NCI-H226 (cell line): ENCODE measurements around the gene IFITM2.
"Not testable (repeated sequence)": the region's sequence is repeated elsewhere in the genome, so short reads cannot be mapped to it uniquely, and the experiment has no call there.

Experiments
- DNase-seq: peaks from one replicate; pipeline ENCODE4 v3.0.0-alpha.2; 2015

IFITM2 gene

GRCh38 chr11:311013-311748 lies 3.6 kb downstream of the IFITM2 start:
- not testable (repeated sequence) for DNase-seq

DNA sequence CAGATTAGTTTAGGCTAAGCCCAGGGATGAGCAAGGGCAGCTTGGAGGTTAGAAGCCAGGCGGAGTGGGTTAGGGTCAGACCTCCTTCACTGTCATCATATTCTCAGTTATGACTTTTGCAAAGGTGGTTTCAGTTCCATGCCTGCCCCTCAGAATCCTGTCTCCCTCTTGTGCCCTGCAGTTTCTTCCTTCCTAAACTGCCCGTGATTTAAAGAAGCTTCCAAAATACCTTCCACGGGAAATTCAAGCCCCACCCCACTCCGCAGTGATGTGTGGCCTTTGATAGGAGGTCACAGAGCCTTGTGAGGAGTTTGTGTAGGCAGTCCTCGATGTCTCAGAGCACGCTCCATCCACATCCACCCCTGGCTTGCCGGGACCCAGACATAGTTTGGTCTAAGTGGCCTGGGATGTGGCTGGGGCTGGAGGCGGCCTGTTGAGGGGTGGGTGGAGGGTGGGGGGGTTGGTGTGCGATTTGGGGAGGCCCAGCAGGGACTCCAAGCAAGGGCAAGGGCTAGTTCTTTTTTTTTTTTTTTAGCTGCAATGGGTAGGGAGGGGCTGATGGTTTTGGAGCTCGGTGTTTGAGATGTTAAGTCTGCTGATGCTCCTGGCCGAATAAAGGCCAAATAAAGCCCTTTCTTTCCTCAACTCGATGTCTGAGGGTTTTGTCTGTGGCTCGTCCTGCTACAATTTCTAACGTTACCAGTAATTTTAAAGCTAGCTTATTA lies 4.6 kb downstream of the IFITM2 start:
- DNase-seq = no peak

- no peak for DNase-seq
Measured at GRCh38 chr11:313304-313786, 5.7 kb downstream of the IFITM2 start.

DNA sequence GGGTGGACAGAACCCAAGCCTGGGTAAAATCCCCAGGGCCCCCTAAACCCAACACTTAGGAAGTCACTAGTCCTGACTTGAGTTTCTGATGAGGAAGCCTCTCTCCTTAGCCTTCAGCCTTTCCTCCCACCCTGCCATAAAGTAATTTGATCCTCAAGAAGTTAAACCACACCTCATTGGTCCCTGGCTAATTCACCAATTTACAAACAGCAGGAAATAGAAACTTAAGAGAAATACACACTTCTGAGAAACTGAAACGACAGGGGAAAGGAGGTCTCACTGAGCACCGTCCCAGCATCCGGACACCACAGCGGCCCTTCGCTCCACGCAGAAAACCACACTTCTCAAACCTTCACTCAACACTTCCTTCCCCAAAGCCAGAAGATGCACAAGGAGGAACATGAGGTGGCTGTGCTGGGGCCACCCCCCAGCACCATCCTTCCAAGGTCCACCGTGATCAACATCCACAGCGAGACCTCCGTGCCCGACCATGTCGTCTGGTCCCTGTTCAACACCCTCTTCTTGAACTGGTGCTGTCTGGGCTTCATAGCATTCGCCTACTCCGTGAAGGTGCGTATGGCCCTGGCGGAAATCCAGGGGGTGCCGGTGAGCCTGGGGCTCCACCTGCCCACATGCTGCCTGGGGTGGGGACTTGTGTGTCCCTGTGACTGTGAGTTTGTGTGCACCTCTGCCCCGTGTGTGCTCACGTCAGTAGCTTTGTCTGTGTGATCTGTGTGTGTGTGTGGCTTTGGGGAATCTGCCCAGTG lies 6.4 kb downstream of the IFITM2 start, which contains the start of gene IFITM1:
IFITM1 (plus strand) TSS at position 254 of the 767 bp plus-strand sequence; CDS start at position 385, 131 bp downstream.
- peak; percentile 29 for DNase-seq

- not testable (repeated sequence) for DNase-seq
Measured at GRCh38 chr11:314554-314875, 6.9 kb downstream of the IFITM2 start.

GRCh38 chr11:315051-315481 lies 7.5 kb downstream of the IFITM2 start:
- no peak for DNase-seq

DNA sequence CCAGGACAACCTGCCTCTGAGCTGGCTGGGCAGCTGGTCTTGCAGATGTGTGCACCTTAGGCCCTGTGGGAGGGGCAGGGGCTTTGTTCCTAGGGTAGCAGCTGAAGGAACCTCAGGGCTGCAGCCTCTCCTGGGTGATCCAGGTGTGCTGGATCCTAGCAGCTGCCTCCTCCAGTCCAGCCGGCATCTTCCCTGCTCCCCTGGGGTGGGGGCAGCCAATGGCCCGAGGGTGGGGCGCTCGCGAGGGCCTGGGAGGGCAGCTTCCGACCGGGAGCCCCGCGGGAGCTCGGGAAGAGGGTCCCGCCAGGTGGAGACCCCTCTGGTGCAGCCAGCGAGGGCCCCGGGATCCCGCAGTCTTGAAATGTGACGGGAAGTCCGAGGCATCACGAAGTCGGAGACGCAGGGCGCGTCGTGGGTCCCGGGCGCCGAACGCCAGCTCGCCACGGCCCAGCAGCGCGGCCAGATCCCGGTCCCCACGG lies 7.9 kb downstream of the IFITM2 start:
- no peak for DNase-seq

DNA sequence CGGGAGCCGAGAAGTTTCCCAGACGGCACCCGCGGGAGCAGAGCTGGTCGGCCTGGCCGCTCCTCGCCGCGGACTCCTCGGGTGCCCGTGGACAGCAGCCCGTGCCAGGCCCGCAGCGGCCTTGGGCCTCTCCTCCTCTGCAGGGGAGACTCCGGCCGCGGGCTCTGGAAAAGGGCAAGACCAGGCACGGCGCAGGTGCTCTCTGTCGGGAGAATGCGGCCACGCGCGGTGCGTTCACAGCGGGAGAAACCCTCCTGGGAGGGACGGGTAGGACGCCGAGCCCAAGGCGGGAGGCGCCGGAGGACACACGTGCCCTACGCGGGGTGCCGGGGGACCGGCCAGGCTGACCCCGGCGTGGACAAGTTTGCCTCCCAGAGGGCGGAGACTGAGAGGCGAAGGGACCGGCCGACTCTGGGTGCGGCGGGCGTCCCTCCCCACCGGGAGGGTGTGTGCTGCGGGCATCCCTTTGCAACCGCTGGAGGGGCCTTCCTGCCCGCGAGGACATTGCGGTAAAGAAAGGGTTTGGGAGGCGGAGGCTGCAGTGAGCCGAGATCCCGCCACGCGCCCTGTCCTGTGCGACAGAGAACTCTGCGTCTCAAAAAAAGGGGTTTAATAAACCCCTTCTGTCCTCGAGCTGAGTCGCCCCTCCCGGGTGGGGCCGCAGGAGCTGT lies 8.6 kb downstream of the IFITM2 start:
- DNase-seq = no peak

DNA sequence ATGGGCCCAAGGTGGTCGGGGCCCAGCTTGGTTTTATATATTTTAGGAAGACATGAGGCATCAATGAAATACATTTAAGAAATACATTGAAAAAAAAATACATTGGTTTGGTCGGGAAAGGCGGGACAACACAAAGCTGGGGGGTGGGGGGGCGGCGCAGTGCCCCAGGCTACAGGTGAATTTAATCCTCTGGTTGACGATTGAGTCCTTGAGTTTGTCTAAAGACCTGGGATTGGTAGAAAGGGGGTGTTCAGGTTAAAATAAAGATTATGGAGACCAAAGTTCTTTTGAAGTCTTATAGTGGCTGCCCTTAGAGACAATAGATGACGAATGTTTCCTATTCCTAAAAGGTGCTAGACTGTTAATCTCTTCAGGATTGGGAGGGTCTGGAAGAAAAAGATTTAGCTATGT lies 9.3 kb downstream of the IFITM2 start:
- no peak for DNase-seq

DNA sequence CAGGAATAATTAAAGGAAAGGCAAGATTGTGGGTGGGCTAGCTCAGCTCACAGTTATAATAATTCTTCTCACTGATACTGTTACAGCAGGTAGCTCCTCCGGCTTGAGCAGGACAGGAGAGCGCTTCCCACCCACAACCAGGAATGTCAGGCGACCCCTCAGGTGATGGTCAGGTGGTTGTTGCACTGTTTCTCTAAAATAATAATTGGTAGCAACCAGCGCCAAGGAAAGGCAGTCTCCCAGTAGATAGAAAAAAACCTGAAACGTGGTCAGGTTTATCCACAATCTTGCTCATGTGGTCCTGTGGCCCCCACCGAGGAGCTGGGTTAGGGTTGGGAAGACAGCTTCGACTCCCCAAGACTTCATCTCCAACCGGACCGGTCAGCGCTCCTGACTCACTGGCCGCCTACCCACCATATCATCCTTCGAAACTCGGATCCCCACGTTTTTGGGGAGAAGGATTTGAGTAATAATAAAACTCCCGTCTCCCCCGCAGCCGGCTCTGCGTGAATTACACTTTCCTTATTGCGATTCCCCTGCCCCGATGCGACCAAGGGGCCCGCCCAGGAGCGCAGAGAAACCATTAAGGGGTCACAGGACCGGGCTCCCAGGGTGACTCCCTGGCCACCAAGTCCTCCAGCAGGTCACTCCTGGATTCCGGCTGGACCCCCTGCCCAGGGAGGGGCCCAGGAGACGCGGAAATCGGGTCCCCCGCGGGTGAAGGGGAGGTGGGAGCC lies 10.2 kb downstream of the IFITM2 start:
- not testable (repeated sequence) for DNase-seq

- not testable (repeated sequence) for DNase-seq
Measured at GRCh38 chr11:318405-319120, 10.9 kb downstream of the IFITM2 start.

GRCh38 chr11:319121-319887 lies 11.7 kb downstream of the IFITM2 start:
- DNase-seq = not testable (repeated sequence)

- DNase-seq = not testable (repeated sequence)
Measured at GRCh38 chr11:319888-320273, 12.3 kb downstream of the IFITM2 start.

DNA sequence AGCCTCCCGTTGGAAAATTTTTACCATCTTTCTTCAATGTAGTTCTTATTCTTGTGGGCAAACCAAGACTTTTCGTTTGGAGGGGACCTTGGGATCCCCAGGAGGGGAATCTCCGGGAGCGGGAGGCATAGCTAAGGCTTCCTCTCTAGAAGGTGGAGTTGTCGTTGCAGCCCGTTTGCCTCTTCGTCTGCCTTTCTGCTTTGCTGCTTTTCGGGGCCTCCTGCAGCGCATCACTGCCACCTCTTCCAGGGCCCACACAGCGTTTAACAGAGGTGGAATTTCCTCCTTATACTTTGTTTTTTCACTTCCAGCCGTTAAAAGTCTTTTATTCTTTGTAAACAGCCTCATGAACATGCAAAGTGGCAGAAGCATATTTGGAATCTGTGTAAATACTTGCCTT lies 16.5 kb downstream of the IFITM2 start:
- DNase-seq = no peak

GRCh38 chr11:324593-325517 lies 17.2 kb downstream of the IFITM2 start:
- not testable (repeated sequence) for DNase-seq

GRCh38 chr11:325796-326591 lies 18.4 kb downstream of the IFITM2 start:
- no peak for DNase-seq

DNA sequence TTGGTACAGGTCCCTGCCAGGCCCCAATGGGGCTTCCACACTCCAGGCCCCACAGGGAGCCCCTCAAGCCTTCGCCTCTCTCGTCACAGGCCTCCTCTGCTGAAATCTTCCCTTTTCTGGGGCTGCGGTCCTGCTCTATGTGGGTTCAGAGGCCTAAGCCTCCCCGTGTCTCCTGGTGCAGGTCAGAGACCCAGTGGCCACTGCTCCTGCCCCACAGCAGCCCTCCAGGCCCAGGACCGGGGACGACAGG lies 18.9 kb downstream of the IFITM2 start:
- no peak for DNase-seq

DNA sequence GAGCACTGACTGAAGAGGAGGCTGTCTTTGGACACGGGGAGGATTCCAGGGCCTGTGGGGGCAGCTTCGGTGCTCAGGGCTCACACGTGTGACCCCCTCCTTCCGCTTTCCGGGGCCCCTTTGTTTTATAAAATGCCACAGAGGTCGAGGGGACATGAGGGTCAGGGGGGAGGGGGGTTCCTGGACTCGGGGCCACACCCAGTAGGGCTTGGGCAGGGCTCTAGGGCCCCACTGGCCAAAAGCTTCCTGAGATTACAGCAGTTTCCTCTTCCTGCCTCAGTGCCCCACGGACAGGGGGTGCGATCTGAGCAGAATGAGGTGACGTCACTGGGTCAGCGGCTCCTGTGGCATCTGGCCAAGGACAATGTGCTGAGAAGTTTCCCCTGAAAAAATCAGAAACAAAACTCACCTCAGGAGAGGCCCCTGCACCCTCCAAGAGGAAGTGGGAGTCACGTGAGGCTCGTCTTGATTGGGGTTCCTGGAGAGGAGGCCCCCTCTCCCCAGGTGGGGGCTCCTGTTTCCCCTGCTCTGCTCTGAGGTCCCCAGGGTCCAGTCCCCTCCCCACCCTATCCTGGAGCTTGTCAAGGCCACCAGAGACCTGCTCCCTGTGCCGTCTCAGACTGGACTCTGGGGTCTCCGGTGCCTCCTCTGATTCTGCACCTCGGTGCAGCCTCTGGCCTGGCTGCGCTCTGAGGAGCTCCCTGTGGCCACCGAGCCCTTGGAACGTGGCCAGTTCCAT lies 19.4 kb downstream of the IFITM2 start:
- no peak for DNase-seq
